NCI-H1105 (cell line): ENCODE results near the gene NUP43.
"Not testable (repeated sequence)": the region's sequence is repeated elsewhere in the genome, so short reads cannot be mapped to it uniquely, and the experiment has no call there.

Experiments
- DNase-seq: peaks from one replicate; lab custom pipeline; 2025; lab: John Stamatoyannopoulos, UW

NUP43 gene

GRCh38 chr6:149746147-149746946 is at the start of gene NUP43:
NUP43 (minus strand) TSS chr6:149746529; CDS start chr6:149746495, 34 bp downstream.
- DNase-seq, result peak; percentile 91

- no peak for DNase-seq
These were observed 37.2 kb upstream of the NUP43 start for GRCh38 chr6:149783551-149783950.

GRCh38 chr6:149782337-149782736 is 36.0 kb upstream of the NUP43 start:
- no peak for DNase-seq

GRCh38 chr6:149781715-149782114 is 35.4 kb upstream of the NUP43 start:
- DNase-seq, result no peak

GRCh38 chr6:149779644-149779963 is 33.3 kb upstream of the NUP43 start:
- DNase-seq, result no peak

- DNase-seq, result no peak
These were observed 31.3 kb upstream of the NUP43 start for GRCh38 chr6:149777624-149778023.

GRCh38 chr6:149771925-149772324 is 25.6 kb upstream of the NUP43 start:
- no peak for DNase-seq

GRCh38 chr6:149771185-149771584 is 24.9 kb upstream of the NUP43 start:
- DNase-seq, result no peak

- DNase-seq, result no peak
These were observed 23.3 kb upstream of the NUP43 start for GRCh38 chr6:149769676-149770075.

GRCh38 chr6:149766156-149766769 is 19.9 kb upstream of the NUP43 start:
- DNase-seq, result no peak

- DNase-seq, result no peak
These were observed 17.5 kb upstream of the NUP43 start for GRCh38 chr6:149763866-149764265.

GRCh38 chr6:149761438-149761837 is 15.1 kb upstream of the NUP43 start:
- no peak for DNase-seq

GRCh38 chr6:149756261-149756636 is 9.9 kb upstream of the NUP43 start:
- no peak for DNase-seq

GRCh38 chr6:149755300-149756260 is 9.3 kb upstream of the NUP43 start:
- no peak for DNase-seq

GRCh38 chr6:149754548-149754947 is 8.2 kb upstream of the NUP43 start:
- DNase-seq, result no peak

- DNase-seq, result not testable (repeated sequence)
These were observed 7.0 kb upstream of the NUP43 start for GRCh38 chr6:149753374-149753637.

- no peak for DNase-seq
These were observed 6.5 kb upstream of the NUP43 start for GRCh38 chr6:149752600-149753373.

GRCh38 chr6:149751920-149752319 is 5.6 kb upstream of the NUP43 start:
- not testable (repeated sequence) for DNase-seq

- no peak for DNase-seq
These were observed 4.9 kb upstream of the NUP43 start for GRCh38 chr6:149751239-149751638.

GRCh38 chr6:149750136-149750609 is 3.8 kb upstream of the NUP43 start:
- peak; percentile 85 for DNase-seq

- DNase-seq, result peak; percentile 93
These were observed 3.3 kb upstream of the NUP43 start, which contains the start of gene PCMT1 for GRCh38 chr6:149749594-149750135. PCMT1 (plus strand) TSS chr6:149749741; CDS start chr6:149749902, 161 bp downstream.
